Calu3 (cell line): ENCODE results near the gene SIRT5. TPM values are rescaled to one million over a fixed set of nuclear protein-coding genes. Genes with fewer than 3 reads are reported as not detected.

Experiments used
- BruUV-seq: library from RNA; stranded (reverse); fragments of 400-500 nt; replicated peaks from 2 replicates; lab custom pipeline; 2021; lab: Mats Ljungman, UMichigan
- CTCF ChIA-PET: fragments of 300-600 bp; sonication (Branson Sonifier 250); formaldehyde crosslinking; loops from one replicate; lab custom pipeline; 2022; ENCODE audit warnings: antibody characterized with exemption; lab: Charles Lee
- DNase-seq: peaks from one replicate; pipeline ENCODE4 v3.0.0; 2022
- H3K27ac Mint-ChIP-seq: one replicate; pipeline ENCODE4 v1.8.0; 2022; ENCODE audit warnings: mixed read lengths; ENCODE audit not compliant: unreplicated experiment
- H3K27me3 Mint-ChIP-seq: one replicate; pipeline ENCODE4 v1.8.0; 2022; ENCODE audit warnings: mixed read lengths; ENCODE audit not compliant: unreplicated experiment
- H3K36me3 Mint-ChIP-seq: one replicate; pipeline ENCODE4 v1.8.0; 2022; ENCODE audit warnings: mild to moderate bottlenecking, moderate library complexity, mixed read lengths; ENCODE audit not compliant: insufficient read depth, unreplicated experiment
- H3K4me1 Mint-ChIP-seq: one replicate; pipeline ENCODE4 v1.8.0; 2022; ENCODE audit warnings: mild to moderate bottlenecking, low read depth, mixed read lengths; ENCODE audit not compliant: unreplicated experiment
- H3K4me3 Mint-ChIP-seq: one replicate; pipeline ENCODE4 v1.8.0; 2022; ENCODE audit warnings: mild to moderate bottlenecking, low read depth, moderate library complexity, mixed read lengths; ENCODE audit not compliant: unreplicated experiment
- H3K9me3 Mint-ChIP-seq: one replicate; pipeline ENCODE4 v1.8.0; 2022; ENCODE audit warnings: low read depth, mixed read lengths; ENCODE audit not compliant: unreplicated experiment
- CTCF ChIP-seq: fragments of 200-600 bp; IDR thresholded peaks from one replicate; pipeline ENCODE4 v1.8.0; 2022; ENCODE audit warnings: antibody characterized with exemption; ENCODE audit not compliant: unreplicated experiment
- intact Hi-C: fragments of 100-400 bp; cut with micrococcal nuclease; formaldehyde crosslinking; loops from one replicate; pipeline ENCODE4 v1.10.0; 2022; ENCODE audit not compliant: unreplicated experiment
- total RNA-seq: library from RNA; stranded (reverse); gene quantifications from 2 replicates; pipeline ENCODE4 v1.2.3, GENCODE V29; 2022

Gene SIRT5
- total RNA-seq, 1 experiment from 2014 or later: 13.5 TPM

- no peak overlapping the region for H3K4me3 Mint-ChIP-seq
- H3K36me3 Mint-ChIP-seq: no peaks in the 10 kb centered on the region
- CTCF ChIA-PET: no interaction called here
These were observed 15.7 kb upstream of the SIRT5 start for GRCh38 chr6:13558718-13559117.

GRCh38 chr6:13559251-13559650, 15.2 kb upstream of the SIRT5 start:
- BruUV-seq: no TSS peak
- peaks cover 8% of the 10 kb centered on the region for H3K4me1 Mint-ChIP-seq
- no peak for TF ChIP-seq CTCF
- no peaks in the 10 kb centered on the region for H3K36me3 Mint-ChIP-seq
- no peak for DNase-seq
- no peaks in the 10 kb centered on the region for H3K9me3 Mint-ChIP-seq
- intact Hi-C loops: no loop called here
- no peaks in the 10 kb centered on the region for H3K27me3 Mint-ChIP-seq
- CTCF ChIA-PET: interaction anchor here (0.6 kb wide), 1 partner anchor 16 kb away, joined by 3 read pairs; the partner anchor contains the start of gene SIRT5
- no peak overlapping the region for H3K4me3 Mint-ChIP-seq
- no peak overlapping the region for H3K27ac Mint-ChIP-seq

More at GRCh38 chr6:13558718-13559117, 15.7 kb upstream of the SIRT5 start:
- Mint-ChIP-seq H3K9me3 (no peaks in the 10 kb centered on the region), H3K27me3 (no peaks in the 10 kb centered on the region), H3K4me1 (peaks cover 8% of the 10 kb centered on the region), H3K27ac (no peak overlapping the region)
- BruUV-seq: no TSS peak
- no peak for DNase-seq
- no peak for TF ChIP-seq CTCF
- intact Hi-C loops: no loop called here

GRCh38 chr6:13559968-13560650, 14.3 kb upstream of the SIRT5 start:
- peaks cover 8% of the 10 kb centered on the region for H3K4me1 Mint-ChIP-seq
- intact Hi-C loops: no loop called here
- no peak for DNase-seq
- no peak overlapping the region for H3K4me3 Mint-ChIP-seq
- no peak for TF ChIP-seq CTCF
- H3K9me3 Mint-ChIP-seq: no peaks in the 10 kb centered on the region
- no peaks in the 10 kb centered on the region for H3K36me3 Mint-ChIP-seq
- CTCF ChIA-PET: no interaction called here
- H3K27me3 Mint-ChIP-seq: no peaks in the 10 kb centered on the region
- no TSS peak for BruUV-seq
- H3K27ac Mint-ChIP-seq: no peak overlapping the region

GRCh38 chr6:13560651-13561044, 13.8 kb upstream of the SIRT5 start:
- no peak for DNase-seq
- BruUV-seq: no TSS peak
- Mint-ChIP-seq H3K4me1 (peaks cover 8% of the 10 kb centered on the region), H3K9me3 (no peaks in the 10 kb centered on the region), H3K4me3 (no peak overlapping the region), H3K36me3 (no peaks in the 10 kb centered on the region), H3K27me3 (no peaks in the 10 kb centered on the region), H3K27ac (no peak overlapping the region)
- CTCF ChIA-PET: no interaction called here
- TF ChIP-seq CTCF: no peak
- intact Hi-C loops: no loop called here
